IMR-90 (cell line): Measurements from ENCODE around the gene PDCD1. TPM values are rescaled to one million over a fixed set of nuclear protein-coding genes. Genes with fewer than 3 reads are reported as not detected.

Experiments
- ATAC-seq: fragments of 200-7000 bp; cut with Tn5 transposase; 2 replicates; pipeline ENCODE4 v1.9.1; 2020; ENCODE audit warnings: low read depth, mild to moderate bottlenecking, moderate library complexity
- BruUV-seq: library from RNA; stranded (reverse); fragments of 400-500 nt; replicated peaks from 2 replicates; lab custom pipeline; 2021; lab: Mats Ljungman, UMichigan
- CTCF ChIA-PET: fragments of 300-600 bp; formaldehyde crosslinking; extraction: SDS; loops from one replicate; lab custom pipeline; 2021; ENCODE audit warnings: antibody characterized with exemption; lab: Yijun Ruan, JAX
- POLR2A ChIA-PET: fragments of 300-600 bp; sonication (Branson Sonifier 250); formaldehyde crosslinking; loops from one replicate; lab custom pipeline; 2022; ENCODE audit warnings: antibody characterized with exemption; ENCODE audit not compliant: unreplicated experiment; lab: Charles Lee
- DNase-seq: peaks from one replicate; pipeline ENCODE4 v3.0.0; 2013
- H2AFZ ChIP-seq: replicated peaks from 2 replicates; pipeline ENCODE3; 2013; ENCODE audit warnings: low read length, mild to moderate bottlenecking; ENCODE audit not compliant: poor library complexity
- H2AK5ac ChIP-seq: 2 replicates; pipeline ENCODE4 v1.6.1; 2013; ENCODE audit warnings: low read depth, low read length, inconsistent platforms
- H2AK9ac ChIP-seq: replicated peaks from 2 replicates; pipeline ENCODE3; 2013; ENCODE audit warnings: mild to moderate bottlenecking, low read depth, low read length, moderate library complexity; ENCODE audit not compliant: poor library complexity
- H2BK120ac ChIP-seq: 2 replicates; pipeline ENCODE4 v1.6.1; 2013; ENCODE audit warnings: low read depth, low read length, inconsistent platforms
- H2BK15ac ChIP-seq: 3 replicates; pipeline ENCODE4 v1.6.1; 2013; ENCODE audit warnings: low read depth, low read length, inconsistent platforms
- H2BK20ac ChIP-seq: 2 replicates; pipeline ENCODE4 v1.6.1; 2013; ENCODE audit warnings: low read depth, mild to moderate bottlenecking, inconsistent platforms, low read length, moderate library complexity
- H2BK5ac ChIP-seq: 2 replicates; pipeline ENCODE4 v1.6.1; 2013; ENCODE audit warnings: mild to moderate bottlenecking, low read depth, low read length, inconsistent platforms; ENCODE audit not compliant: poor library complexity, severe bottlenecking
- H3K14ac ChIP-seq: replicated peaks from 2 replicates; pipeline ENCODE4 v1.6.1; 2013; ENCODE audit warnings: low read depth, low read length, inconsistent platforms
- H3K18ac ChIP-seq: 2 replicates; pipeline ENCODE4 v1.6.1; 2013; ENCODE audit warnings: low read depth, low read length, control low read depth
- H3K23ac ChIP-seq: 2 replicates; pipeline ENCODE4 v1.6.1; 2013; ENCODE audit warnings: low read depth, low read length, inconsistent platforms
- H3K27ac ChIP-seq: 2 replicates; pipeline ENCODE4 v1.5.1; 2013; ENCODE audit warnings: mild to moderate bottlenecking, control low read depth, low read length; ENCODE audit not compliant: insufficient read depth
- H3K27me3 ChIP-seq: 2 replicates; pipeline ENCODE4 v1.6.1; 2013; ENCODE audit warnings: low read length; ENCODE audit not compliant: control insufficient read depth, insufficient read depth
- H3K36me3 ChIP-seq: 2 replicates; pipeline ENCODE4 v1.6.1; 2013; ENCODE audit warnings: low read length, mixed read lengths; ENCODE audit not compliant: control insufficient read depth, insufficient read depth
- H3K4ac ChIP-seq: 2 replicates; pipeline ENCODE4 v1.6.1; 2013; ENCODE audit warnings: low read depth, low read length, inconsistent platforms
- H3K4me1 ChIP-seq: 2 replicates; pipeline ENCODE4 v1.6.1; 2013; ENCODE audit warnings: low read length, mixed read lengths; ENCODE audit not compliant: control insufficient read depth, insufficient read depth
- H3K4me2 ChIP-seq: 2 replicates; pipeline ENCODE4 v1.6.1; 2013; ENCODE audit warnings: low read depth, mild to moderate bottlenecking, control low read depth, low read length, moderate library complexity
- H3K4me3 ChIP-seq: 2 replicates; pipeline ENCODE4 v1.5.1; 2013; ENCODE audit warnings: low read depth, mild to moderate bottlenecking, control low read depth, low read length, moderate library complexity; ENCODE audit not compliant: insufficient read depth
- H3K56ac ChIP-seq: 2 replicates; pipeline ENCODE4 v1.6.1; 2013; ENCODE audit warnings: low read length, inconsistent platforms; ENCODE audit not compliant: insufficient read depth; ENCODE audit errors: extremely low read depth
- H3K79me1 ChIP-seq, 2 experiments: 2 replicates each; pipeline ENCODE4 v1.6.1; 2013; ENCODE audit warnings: low read length in 2 of 2, inconsistent platforms in 1 of 2, low read depth in 1 of 2
- H3K9ac ChIP-seq: 2 replicates; pipeline ENCODE4 v1.6.1; 2013; ENCODE audit warnings: low read depth, low read length, control low read depth
- H3K9me1 ChIP-seq: 2 replicates; pipeline ENCODE4 v1.6.1; 2013; ENCODE audit warnings: low read length, inconsistent platforms; ENCODE audit not compliant: insufficient read depth
- H3K9me3 ChIP-seq: 2 replicates; pipeline ENCODE4 v1.6.1; 2013; ENCODE audit warnings: low read length; ENCODE audit not compliant: control insufficient read depth, insufficient read depth
- H4K20me1 ChIP-seq: 2 replicates; pipeline ENCODE4 v1.6.1; 2013; ENCODE audit warnings: low read length, inconsistent platforms; ENCODE audit not compliant: insufficient read depth
- H4K5ac ChIP-seq: 2 replicates; pipeline ENCODE4 v1.6.1; 2013; ENCODE audit warnings: mild to moderate bottlenecking, low read depth, low read length, control low read depth
- H4K8ac ChIP-seq, 2 experiments: 2 replicates each; pipeline ENCODE4 v1.6.1; 2013; ENCODE audit warnings: low read depth in 2 of 2, low read length in 2 of 2, control low read depth in 1 of 2, inconsistent platforms in 1 of 2
- H4K91ac ChIP-seq: 2 replicates; pipeline ENCODE4 v1.6.1; 2013; ENCODE audit warnings: low read depth, low read length, inconsistent platforms; ENCODE audit not compliant: insufficient read depth
- WGBS, 2 experiments: methylation state at CpG; one replicate each; pipeline versions ENCODE4 v1.1.5 to v1.1.7; 2013; ENCODE audit warnings: missing lambda C conversion rate in 2 of 2; ENCODE audit not compliant: insufficient read length in 1 of 2; ENCODE audit errors: extremely low coverage in 2 of 2; 5-methylcytosine and 5-hydroxymethylcytosine counted together
- dilution Hi-C: fragments of 300-500 bp; cut with HindIII; formaldehyde crosslinking; loops from one replicate; pipeline ENCODE4 v1.14.3; 2018; ENCODE audit warnings: low sequenced_read_pairs; ENCODE audit not compliant: unreplicated experiment
- in situ Hi-C: fragments of 300-500 bp; cut with MboI; formaldehyde crosslinking; loops from 3 replicates; pipeline ENCODE4 v1.14.3; 2019; ENCODE audit warnings: low sequenced_read_pairs, inconsistent platforms, mixed read lengths
- intact Hi-C: fragments of 100-400 bp; cut with micrococcal nuclease; formaldehyde crosslinking; loops from 2 replicates; pipeline ENCODE4 v1.10.0; 2022
- polyA plus RNA-seq, 3 experiments: library from polyadenylated mRNA; depleted of rRNA; stranded (reverse); fragments of >200 nt; gene quantifications; 2 replicates each; pipeline ENCODE4 v1.2.3, GENCODE V29; 2012; ENCODE audit warnings: low replicate concordance in 1 of 3
- total RNA-seq: library from RNA; depleted of rRNA; stranded (reverse); fragments of >200 nt; gene quantifications from 2 replicates; pipeline ENCODE4 v1.2.3, GENCODE V29; 2012
- TF ChIP-seq, protein P1 (sequence below): fragments of 150-350 bp; IDR thresholded peaks from 2 replicates; pipeline ENCODE4 v1.6.1; 2016; ENCODE audit warnings: low read depth, mild to moderate bottlenecking, low read length, moderate library complexity, borderline replicate concordance

PDCD1 gene
- total and polyA plus RNA-seq, 2 of the 4 experiments (the other 2 are of a cell fraction), result not detected

DNA sequence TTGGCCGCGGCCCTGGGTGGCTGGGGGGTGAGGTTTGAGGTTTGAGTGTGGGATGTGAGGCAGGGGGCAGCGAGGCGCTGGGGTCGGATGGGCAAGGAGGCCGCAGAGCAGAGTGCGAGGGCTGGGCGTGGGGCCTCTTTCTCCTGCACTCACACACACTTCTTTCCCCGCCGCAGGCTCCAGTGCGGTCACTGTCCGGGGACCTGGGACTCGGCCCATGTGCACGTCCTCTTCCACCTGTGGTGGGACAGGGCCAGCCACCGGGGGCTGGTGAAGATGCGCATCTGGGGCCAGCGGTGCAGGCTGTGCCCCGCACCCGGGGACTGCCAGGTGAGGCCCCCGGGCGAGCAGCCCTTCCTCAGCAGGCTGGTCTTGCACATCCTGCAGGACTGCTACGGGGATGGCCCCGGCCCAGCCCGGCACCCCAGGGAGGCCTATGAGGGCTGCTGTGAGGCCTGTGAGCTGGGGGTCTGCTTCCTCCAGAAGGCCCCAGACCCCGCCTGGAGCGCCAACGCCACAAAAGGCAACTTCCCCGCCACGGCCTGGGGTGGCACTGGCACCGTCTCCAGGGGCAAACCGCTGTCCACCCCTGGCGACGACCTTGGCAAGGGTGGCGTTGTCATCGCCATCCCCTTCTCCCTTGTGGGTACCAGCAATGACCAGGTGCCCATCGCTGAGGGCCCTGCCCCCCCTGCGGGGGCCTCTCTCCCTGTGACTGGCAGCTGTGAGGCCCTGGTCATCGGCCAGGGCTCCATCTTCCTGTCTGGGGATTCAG lies 13.0 kb upstream of the PDCD1 start:
- POLR2A ChIA-PET, result no interaction called here
- H3K4me1 ChIP-seq, result no peaks in the 10 kb centered on the region; the same call in 1 of the 2 replicates
- no peak for ATAC-seq
- H2AFZ ChIP-seq, result no peak overlapping the region
- H3K27me3 ChIP-seq, result peaks cover 35% of the 10 kb centered on the region
- H2BK5ac ChIP-seq, result no peak overlapping the region
- H4K5ac ChIP-seq, result no peak overlapping the region
- no peak overlapping the region for H3K9ac ChIP-seq
- H2BK20ac ChIP-seq, result no peak overlapping the region
- H2BK15ac ChIP-seq, result no peak overlapping the region
- H3K9me1 ChIP-seq, result no peaks in the 10 kb centered on the region
- BruUV-seq, result no TSS peak
- no peak overlapping the region for H3K4me2 ChIP-seq
- H3K36me3 ChIP-seq, result no peaks in the 10 kb centered on the region
- TF ChIP-seq, protein P1, sequence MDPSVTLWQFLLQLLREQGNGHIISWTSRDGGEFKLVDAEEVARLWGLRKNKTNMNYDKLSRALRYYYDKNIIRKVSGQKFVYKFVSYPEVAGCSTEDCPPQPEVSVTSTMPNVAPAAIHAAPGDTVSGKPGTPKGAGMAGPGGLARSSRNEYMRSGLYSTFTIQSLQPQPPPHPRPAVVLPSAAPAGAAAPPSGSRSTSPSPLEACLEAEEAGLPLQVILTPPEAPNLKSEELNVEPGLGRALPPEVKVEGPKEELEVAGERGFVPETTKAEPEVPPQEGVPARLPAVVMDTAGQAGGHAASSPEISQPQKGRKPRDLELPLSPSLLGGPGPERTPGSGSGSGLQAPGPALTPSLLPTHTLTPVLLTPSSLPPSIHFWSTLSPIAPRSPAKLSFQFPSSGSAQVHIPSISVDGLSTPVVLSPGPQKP, result no peak
- no peak overlapping the region for H2BK120ac ChIP-seq
- no peak overlapping the region for H3K56ac ChIP-seq
- WGBS, 2 experiments, result 87% methylated on average over 16 of the region's 38 CpGs; no CpG with 5 or more reads in 1 of the 2 experiments
- no peak overlapping the region for H3K27ac ChIP-seq
- no peak overlapping the region for H2AK5ac ChIP-seq
- no peaks in the 10 kb centered on the region for H3K79me1 ChIP-seq
- no peaks in the 10 kb centered on the region for H3K9me3 ChIP-seq
- H2AK9ac ChIP-seq, result no peak overlapping the region
- dilution Hi-C loops, result no loop called here
- no peak overlapping the region for H4K8ac ChIP-seq
- no peak overlapping the region for H3K23ac ChIP-seq
- intact Hi-C loops, result loop anchor here (10.0 kb wide), 1 partner anchor 167 kb away; the partner anchor contains the start of gene ING5
- no peaks in the 10 kb centered on the region; the same call in 1 of the 2 replicates for H4K20me1 ChIP-seq
- no peak overlapping the region for H3K4ac ChIP-seq
- no peak overlapping the region for H4K91ac ChIP-seq
- no peak overlapping the region for H3K14ac ChIP-seq
- H3K18ac ChIP-seq, result no peak overlapping the region
- H3K4me3 ChIP-seq, result no peak overlapping the region
- in situ Hi-C loops, result no loop called here
- DNase-seq, result no peak
- CTCF ChIA-PET, result no interaction called here
